RCC 7860 (cell line): ENCODE data around the gene PROM1.
A peak's percentile ranks its signal among the peaks of the same experiment; 100 is the strongest.

Experiments used
- DNase-seq: peaks from one replicate; pipeline ENCODE4 v3.0.0-alpha.2; 2015; ENCODE audit warnings: low spot score
- FAIRE-seq: peaks from 2 replicates; lab custom pipeline; 2012; peaks lifted over from hg19 to GRCh38; lab: Jason Lieb, UNC

PROM1 gene

GRCh38 chr4:15992167-15992485 is 91.7 kb downstream of the PROM1 start:
- DNase-seq (no peak), FAIRE-seq (no peak)

GRCh38 chr4:15990570-15991285 is 93.1 kb downstream of the PROM1 start:
- no peak for DNase-seq
- FAIRE-seq, result no peak

DNA sequence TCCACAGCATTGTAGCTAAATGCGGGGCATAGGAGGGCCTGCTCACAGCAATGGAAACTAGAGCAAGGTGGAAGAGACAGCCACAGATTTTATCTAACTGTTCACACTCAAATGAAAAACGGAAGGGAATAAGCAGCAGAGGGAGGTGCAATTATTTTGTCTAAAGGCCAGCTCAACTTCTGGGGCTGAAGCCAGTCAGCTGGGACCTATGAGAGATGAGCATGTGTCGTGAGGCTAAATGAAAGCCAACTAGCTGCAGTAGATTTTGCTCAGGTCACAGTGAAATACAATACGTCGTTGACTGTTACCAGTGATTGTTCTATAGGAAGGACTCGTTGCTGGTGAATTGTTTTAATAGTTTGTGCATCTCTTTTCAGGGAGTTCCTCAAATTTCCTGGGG is 94.4 kb downstream of the PROM1 start:
- FAIRE-seq (no peak), DNase-seq (no peak)

GRCh38 chr4:15988222-15988621 is 95.6 kb downstream of the PROM1 start:
- DNase-seq (no peak), FAIRE-seq (no peak)

GRCh38 chr4:15986907-15987306 is 96.9 kb downstream of the PROM1 start:
- FAIRE-seq, result no peak
- DNase-seq, result no peak

DNA sequence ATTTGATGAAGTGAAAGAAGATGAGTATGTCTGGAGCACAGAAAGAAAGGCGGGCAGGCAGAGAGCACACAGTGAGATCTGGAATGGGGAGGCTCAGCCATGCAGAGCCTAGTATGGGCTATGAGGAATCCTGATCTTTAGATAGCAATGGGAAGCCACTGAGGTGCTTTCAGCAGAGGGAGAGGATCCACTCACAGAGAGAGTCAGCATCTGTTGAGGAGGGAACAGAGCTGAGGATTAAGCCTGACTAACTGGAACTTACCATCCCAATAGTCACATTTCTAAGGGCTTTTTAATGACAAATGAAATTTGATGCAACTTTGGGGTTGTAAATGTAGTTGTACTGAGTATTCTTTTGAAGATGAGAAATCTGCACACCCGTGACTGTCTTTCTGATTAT is 100.2 kb downstream of the PROM1 start:
- no peak for FAIRE-seq
- no peak for DNase-seq

DNA sequence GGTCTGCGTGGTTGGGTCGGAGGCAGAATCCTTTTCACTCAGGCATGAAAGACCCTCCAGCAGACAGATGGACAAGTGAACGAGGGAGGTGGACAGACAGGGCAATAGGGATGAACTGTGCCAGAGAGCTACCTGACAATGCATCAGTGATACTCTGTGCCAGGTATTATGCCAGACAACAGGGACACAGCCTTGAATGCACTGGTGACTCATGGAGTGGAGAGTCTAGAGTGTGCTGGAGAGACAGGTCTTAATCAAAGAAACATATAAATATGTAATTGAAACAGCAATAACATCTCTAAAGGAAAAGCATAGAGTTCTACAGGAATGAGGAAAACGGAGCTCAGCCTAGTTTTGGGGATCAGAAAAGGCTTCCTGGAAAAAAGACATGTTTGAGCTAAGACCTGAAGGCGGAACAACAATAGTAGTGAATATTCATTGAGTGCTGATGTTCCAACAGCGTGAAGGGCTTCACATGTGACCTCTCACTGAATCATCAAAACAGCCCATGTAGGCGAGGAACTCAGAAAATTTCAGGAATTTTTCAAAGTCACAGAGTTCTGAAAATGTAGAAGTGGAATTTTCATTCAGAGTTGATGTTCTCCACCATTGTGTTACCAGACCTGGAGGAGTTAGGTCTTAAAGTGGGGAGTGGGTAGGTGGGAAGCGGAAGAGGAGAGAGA is 100.8 kb downstream of the PROM1 start:
- no peak for DNase-seq
- FAIRE-seq, result no peak

DNA sequence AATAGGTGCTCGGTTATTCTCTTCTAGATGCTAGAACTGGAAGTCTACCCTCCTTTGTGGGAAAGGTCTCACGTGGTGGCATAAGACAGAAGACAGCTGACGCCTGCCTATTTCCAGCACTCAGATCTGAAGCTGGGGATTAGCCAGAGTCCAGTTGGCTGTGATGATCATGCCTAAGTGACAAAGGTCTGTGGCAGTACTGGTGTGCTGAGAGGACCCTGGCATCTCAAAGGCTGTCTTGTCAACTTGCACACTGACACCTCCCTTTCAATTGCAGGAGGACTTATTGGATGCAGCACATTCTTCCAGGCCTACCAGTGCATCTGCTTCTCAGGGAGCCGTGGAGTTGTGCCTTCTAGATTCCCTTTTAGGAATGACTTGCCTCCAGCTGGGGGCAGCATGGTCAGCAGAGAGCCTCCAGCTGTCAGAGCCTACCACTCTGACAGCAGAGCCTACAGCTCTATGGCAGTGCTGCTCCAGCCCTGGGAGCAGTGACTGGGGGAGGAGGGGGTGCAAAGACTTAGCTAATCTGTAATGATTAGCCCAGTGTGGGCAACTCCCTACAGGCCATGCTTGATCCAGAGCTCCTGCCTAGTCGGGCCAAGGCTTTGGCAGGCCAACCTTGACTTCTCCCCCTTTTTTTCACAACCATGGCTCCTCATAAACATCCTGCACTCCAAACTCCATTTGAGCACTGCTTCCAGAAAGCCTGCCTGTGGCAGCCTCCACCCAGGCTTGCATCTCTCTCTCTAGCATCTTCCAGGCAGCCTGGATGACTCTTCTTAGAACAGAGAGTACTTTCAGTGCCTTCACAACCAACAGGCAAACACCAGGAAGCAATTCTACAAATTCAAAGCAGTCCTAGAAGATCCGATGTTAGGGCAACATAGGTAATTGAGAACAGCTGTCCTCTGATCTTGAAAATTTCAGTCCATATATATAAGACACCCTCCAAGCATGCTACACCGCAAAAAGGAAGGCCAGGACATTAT is 107.1 kb downstream of the PROM1 start:
- DNase-seq, result no peak
- FAIRE-seq, result no peak

DNA sequence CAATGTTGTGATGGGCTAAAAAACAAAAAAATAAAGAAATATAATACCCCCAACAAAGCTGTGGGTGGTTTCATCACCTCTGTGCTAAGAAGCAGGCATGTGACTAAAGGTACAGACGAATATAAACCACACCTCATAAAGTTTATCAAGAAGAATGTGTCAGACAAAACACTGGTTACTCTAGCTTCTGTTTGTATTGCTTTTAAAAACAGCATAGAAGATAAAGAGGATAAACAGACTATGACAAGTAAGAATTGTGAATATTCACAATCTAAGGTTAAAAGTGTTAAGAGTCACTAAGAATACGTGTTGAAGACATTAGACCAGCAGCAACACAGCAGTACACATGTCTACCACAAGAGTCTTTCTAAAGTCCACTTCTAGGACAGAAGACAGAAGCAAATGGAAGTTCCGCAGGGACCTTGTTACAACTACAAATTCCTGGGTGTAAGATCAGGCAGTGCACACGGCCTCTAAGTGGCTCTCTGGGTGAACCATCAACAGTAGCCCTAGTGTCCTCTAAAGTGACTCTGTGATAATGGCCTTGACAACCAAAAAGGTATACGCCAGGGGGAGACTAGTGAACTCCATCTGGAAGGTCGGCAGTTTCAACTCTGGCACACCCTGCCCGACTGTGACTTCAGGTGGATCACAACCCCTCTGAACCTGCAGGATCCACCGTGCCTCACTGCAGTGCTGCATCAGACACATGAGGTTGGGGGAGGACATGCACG is 112.6 kb downstream of the PROM1 start:
- FAIRE-seq (no peak), DNase-seq (no peak)

GRCh38 chr4:15968551-15969300 is 115.1 kb downstream of the PROM1 start:
- FAIRE-seq, result no peak
- no peak for DNase-seq

GRCh38 chr4:15965325-15965724 is 118.5 kb downstream of the PROM1 start:
- DNase-seq, result no peak
- FAIRE-seq, result no peak

GRCh38 chr4:15964159-15964558 is 119.7 kb downstream of the PROM1 start:
- FAIRE-seq (no peak), DNase-seq (no peak)

- no peak for FAIRE-seq
- no peak for DNase-seq
These were observed 120.2 kb downstream of the PROM1 start for GRCh38 chr4:15963576-15963975.

DNA sequence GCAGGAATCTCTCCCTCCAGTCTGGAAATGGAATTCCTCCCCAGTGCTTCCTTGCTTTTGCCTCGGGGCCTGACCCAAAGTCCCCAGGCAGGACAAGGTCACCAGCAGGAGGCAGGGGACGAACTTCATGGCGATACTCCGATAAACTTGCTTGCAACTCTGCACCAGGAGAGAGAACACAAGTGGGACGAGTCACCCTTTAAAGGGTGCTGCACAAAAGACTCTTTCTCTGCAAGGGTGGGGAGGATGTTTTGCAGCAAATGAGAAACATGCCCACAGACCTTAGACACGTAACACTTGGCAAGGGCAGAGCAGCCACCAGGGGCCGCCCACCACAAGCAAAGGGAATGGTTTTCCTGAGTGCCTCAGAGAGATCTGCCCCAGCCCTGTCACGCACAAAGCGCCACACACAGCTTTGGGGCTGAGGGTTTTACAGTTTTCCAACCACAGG is 120.8 kb downstream of the PROM1 start, which contains the start of gene FGFBP2:
Gene FGFBP2 (minus strand): TSS at position 175 of the 451 bp plus-strand sequence. CDS start 46 bp downstream, at position 129.
- FAIRE-seq (no peak), DNase-seq (no peak)

DNA sequence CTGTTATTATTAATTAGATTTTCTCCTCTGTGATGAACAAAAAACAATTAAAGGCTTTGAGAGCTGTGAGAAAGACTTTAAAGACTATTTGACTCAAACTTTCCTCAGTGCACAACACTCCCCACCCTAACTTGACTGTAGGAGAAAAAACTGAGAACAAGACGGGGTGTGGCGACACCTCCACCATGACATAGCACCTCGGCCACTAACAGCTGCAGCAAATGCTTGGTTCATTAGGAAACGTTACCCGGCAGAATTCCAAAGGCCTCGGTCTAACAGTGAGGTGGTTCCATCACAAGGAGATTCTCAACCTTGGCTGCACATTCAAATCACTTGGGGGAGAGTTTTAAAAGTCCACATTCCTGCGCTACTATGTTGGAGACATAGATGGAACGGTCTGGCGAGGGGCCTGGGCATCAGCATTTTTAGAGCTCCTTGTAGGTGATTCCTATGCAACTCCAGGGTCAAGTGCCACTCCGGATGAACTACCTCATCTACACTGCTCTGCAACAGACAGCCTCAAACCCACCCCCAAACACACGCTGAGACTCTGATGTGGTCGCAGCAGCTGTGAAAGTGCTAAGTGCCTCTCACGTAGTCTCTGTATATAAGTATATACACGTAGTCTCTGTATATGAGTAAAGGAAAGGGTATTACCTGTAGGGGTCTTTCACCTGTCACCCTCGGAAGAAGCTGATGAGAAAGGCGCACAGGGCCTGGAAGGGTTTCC is 121.9 kb downstream of the PROM1 start:
- FAIRE-seq (no peak), DNase-seq (no peak)

DNA sequence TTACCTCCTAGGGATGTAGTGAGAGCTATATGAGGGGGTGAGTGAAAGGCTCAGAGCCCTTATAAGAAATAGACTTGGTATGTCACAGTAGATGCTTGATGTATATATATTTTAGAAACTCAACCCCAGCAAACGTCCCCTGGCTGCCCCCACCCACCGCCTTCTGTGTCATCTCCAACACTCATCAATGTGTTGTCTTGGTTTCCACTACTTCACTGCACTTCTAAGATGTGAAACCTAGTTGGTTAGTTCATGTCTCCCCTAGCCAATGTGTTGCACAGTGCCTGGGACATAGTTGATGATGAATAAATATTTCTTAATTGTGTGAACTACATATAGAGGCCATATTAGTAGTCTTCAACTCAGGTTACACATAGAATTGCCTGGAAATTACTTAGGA is 125.3 kb downstream of the PROM1 start:
- FAIRE-seq (no peak), DNase-seq (no peak)

- FAIRE-seq (peak; percentile 73), DNase-seq (peak; percentile 73)
These were observed 127.5 kb downstream of the PROM1 start for GRCh38 chr4:15956179-15956850.

DNA sequence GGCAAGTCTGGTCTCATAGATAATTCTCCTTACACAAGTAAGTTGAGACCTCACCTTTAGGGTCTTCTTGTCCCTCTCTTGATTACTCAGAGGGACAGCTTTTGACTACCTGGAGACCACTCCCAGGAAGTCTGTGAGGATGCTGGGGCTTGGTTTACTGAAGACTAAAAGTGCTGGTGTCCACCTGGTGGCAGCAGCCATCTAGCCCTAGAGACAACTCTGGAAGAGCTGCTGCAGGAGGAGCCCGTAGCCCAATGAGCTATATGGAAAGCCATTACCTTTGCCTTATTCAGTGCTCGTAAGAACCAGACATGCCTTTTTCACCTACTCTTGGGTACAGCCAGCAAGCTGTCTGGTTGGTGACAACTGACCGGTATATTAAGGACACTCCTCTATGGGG is 128.2 kb downstream of the PROM1 start:
- no peak for FAIRE-seq
- no peak for DNase-seq

DNA sequence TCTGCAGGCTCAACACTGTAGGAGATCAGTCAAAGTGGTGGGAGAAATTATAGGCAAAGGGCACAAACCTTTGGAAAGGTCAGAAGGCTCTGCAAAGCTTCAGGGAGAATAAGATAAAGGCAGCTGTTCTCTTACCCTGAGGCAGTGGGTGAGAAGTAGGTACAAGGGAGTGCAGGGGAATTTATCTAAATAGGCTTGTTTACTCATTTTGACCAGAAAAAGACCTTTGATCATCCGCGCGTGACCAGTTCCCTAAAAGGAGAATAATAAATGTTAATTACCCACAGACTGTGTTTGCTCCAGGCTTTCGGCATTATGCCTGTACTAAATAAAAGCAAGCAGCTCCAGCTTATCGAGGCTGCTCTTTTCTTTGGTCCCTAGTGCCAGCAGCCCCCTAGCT is 130.2 kb downstream of the PROM1 start:
- DNase-seq (no peak), FAIRE-seq (no peak)
